Kidney (tissue), 14 donors: ENCODE measurements around the gene RTP3. TPM values are rescaled to one million over a fixed set of nuclear protein-coding genes. Genes with fewer than 3 reads are reported as not detected.

Experiments
- DNase-seq, 5 donors: peaks; one replicate each; pipeline ENCODE4 v3.0.0-alpha.2; 2013 to 2020
- FAIRE-seq: peaks from 2 replicates; lab custom pipeline; 2012; peaks lifted over from hg19 to GRCh38; lab: Jason Lieb, UNC
- H3K27ac ChIP-seq, 2 donors: one replicate each; pipeline ENCODE4 v1.7.0; 2013; ENCODE audit warnings: low read depth in 2 of 2, low read length in 2 of 2, inconsistent platforms in 1 of 2
- H3K27me3 ChIP-seq: one replicate; pipeline ENCODE4 v1.7.1; 2013; ENCODE audit warnings: low read length, inconsistent platforms; ENCODE audit not compliant: control insufficient read depth, insufficient read depth
- H3K36me3 ChIP-seq, 3 donors: one replicate each; pipeline versions ENCODE4 v1.7.0 to v1.7.1; 2013; ENCODE audit warnings: low read length in 3 of 3, control low read depth in 1 of 3, inconsistent platforms in 1 of 3; ENCODE audit not compliant: insufficient read depth in 3 of 3, control insufficient read depth in 2 of 3
- H3K4me1 ChIP-seq, 3 donors: one replicate each; pipeline versions ENCODE4 v1.7.0 to v1.7.1; 2013; ENCODE audit warnings: low read length in 3 of 3, inconsistent platforms in 1 of 3, low read depth in 1 of 3; ENCODE audit not compliant: control insufficient read depth in 2 of 3, insufficient read depth in 2 of 3
- H3K4me3 ChIP-seq, 3 donors: one replicate each; pipeline versions ENCODE4 v1.7.0 to v1.8.1; 2013; ENCODE audit warnings: low read length in 3 of 3, control low read depth in 1 of 3, inconsistent platforms in 1 of 3
- H3K9ac ChIP-seq, 3 donors: one replicate each; pipeline versions ENCODE4 v1.7.0 to v1.7.1; 2013; ENCODE audit warnings: low read length in 3 of 3, control low read depth in 1 of 3, inconsistent platforms in 1 of 3
- H3K9me3 ChIP-seq, 3 donors: one replicate each; pipeline versions ENCODE4 v1.7.0 to v1.7.1; 2013; ENCODE audit warnings: low read length in 3 of 3, control low read depth in 1 of 3, inconsistent platforms in 1 of 3; ENCODE audit not compliant: control insufficient read depth in 2 of 3, insufficient read depth in 1 of 3
- intact Hi-C: fragments of 100-400 bp; cut with DNase I; formaldehyde crosslinking; loops from one replicate; pipeline ENCODE4 v1.11.1; 2022
- polyA plus RNA-seq: library from polyadenylated mRNA; stranded (reverse); fragments of 350-450 nt; fragmentation: Illumina TruSeq; extraction: RNeasy Lipid Tissue Mini Kit (QIAGEN cat#74804); gene quantifications from one replicate; pipeline ENCODE4 v1.2.3, GENCODE V29; 2014; ENCODE audit warnings: low read depth, low replicate concordance; ENCODE audit not compliant: insufficient read depth
- total RNA-seq: library from RNA; stranded (reverse); fragmentation: NEBNext Ultra II Directional; extraction: Animal tissue kit (Norgen Biotek cat#: 25700); gene quantifications from one replicate; pipeline ENCODE4 v1.2.1, GENCODE V29; 2021
- TF ChIP-seq, protein P1 (sequence below): IDR thresholded peaks from 3 replicates; pipeline ENCODE4 v1.5.1; 2012; ENCODE audit warnings: mild to moderate bottlenecking, moderate library complexity, borderline replicate concordance; ENCODE audit not compliant: insufficient read depth; ENCODE audit errors: extremely low read depth
- donor health status: control.
- donor health status: control.
- donor health status: control.
- donor health status: control.
- donor health status: control.
- donor health status: DM: yes; HTN: yes; CAD: no.
- donor health status: Normal renal cell carcinoma (clear cell type).

RTP3 gene
- total and polyA plus RNA-seq, 2 donors from 2014 or later, result 0.30 TPM; not detected in 1

- Histone ChIP-seq H3K9ac (no peak overlapping the region), H3K4me1 (no peaks in the 10 kb centered on the region), H3K27me3 (no peaks in the 10 kb centered on the region), H3K27ac (no peak overlapping the region), H3K36me3 (no peaks in the 10 kb centered on the region), H3K4me3 (no peak overlapping the region), H3K9me3 (no peaks in the 10 kb centered on the region)
- no peak for DNase-seq
- intact Hi-C loops, result no loop called here
- TF ChIP-seq, protein P1, sequence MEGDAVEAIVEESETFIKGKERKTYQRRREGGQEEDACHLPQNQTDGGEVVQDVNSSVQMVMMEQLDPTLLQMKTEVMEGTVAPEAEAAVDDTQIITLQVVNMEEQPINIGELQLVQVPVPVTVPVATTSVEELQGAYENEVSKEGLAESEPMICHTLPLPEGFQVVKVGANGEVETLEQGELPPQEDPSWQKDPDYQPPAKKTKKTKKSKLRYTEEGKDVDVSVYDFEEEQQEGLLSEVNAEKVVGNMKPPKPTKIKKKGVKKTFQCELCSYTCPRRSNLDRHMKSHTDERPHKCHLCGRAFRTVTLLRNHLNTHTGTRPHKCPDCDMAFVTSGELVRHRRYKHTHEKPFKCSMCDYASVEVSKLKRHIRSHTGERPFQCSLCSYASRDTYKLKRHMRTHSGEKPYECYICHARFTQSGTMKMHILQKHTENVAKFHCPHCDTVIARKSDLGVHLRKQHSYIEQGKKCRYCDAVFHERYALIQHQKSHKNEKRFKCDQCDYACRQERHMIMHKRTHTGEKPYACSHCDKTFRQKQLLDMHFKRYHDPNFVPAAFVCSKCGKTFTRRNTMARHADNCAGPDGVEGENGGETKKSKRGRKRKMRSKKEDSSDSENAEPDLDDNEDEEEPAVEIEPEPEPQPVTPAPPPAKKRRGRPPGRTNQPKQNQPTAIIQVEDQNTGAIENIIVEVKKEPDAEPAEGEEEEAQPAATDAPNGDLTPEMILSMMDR, result no peak
- no peak for FAIRE-seq
Observed at GRCh38 chr3:46471371-46471914, 26.3 kb upstream of the RTP3 start.

GRCh38 chr3:46472736-46473135 lies 25.0 kb upstream of the RTP3 start:
- Histone ChIP-seq H3K4me3 (no peak overlapping the region), H3K9me3 (no peaks in the 10 kb centered on the region), H3K4me1 (no peaks in the 10 kb centered on the region), H3K27ac (no peak overlapping the region), H3K27me3 (peaks cover 2% of the 10 kb centered on the region), H3K36me3 (no peaks in the 10 kb centered on the region), H3K9ac (no peak overlapping the region)
- intact Hi-C loops, result no loop called here
- DNase-seq, result no peak
- no peak for FAIRE-seq
- TF ChIP-seq, protein P1, result no peak

GRCh38 chr3:46477145-46477544 lies 20.6 kb upstream of the RTP3 start:
- no peak overlapping the region for H3K4me3 ChIP-seq
- TF ChIP-seq, protein P1, result no peak
- H3K9ac ChIP-seq, result no peak overlapping the region
- H3K9me3 ChIP-seq, result no peaks in the 10 kb centered on the region
- FAIRE-seq (no peak), DNase-seq (no peak)
- H3K36me3 ChIP-seq, result no peaks in the 10 kb centered on the region
- no peak overlapping the region for H3K27ac ChIP-seq
- intact Hi-C loops, result no loop called here
- H3K27me3 ChIP-seq, result peaks cover 2% of the 10 kb centered on the region
- peaks cover 0 to 5% (median 0%) of the 10 kb centered on the region in 3 donors for H3K4me1 ChIP-seq

DNA sequence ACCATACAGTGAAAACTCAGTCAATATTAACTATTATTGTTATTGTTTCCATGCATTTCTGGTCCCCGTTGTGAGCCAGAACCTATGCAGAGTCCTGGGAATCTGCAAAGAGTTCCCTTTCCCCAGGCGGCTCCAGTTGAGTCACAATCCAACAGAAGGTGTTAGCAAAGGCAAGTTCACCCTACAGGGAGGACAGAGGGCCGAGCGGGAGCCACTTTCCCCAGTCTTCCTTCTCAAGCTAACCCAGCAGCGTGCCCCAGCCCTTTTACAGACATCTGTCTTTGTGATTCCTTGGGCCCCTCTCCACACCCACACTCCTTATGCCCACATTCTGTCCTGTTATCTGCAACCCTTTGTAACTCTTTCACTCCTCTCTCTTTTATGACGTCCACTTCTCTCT lies 20.0 kb upstream of the RTP3 start:
- FAIRE-seq (no peak), DNase-seq (no peak)
- H3K9ac ChIP-seq, result no peak overlapping the region
- intact Hi-C loops, result no loop called here
- H3K9me3 ChIP-seq, result no peaks in the 10 kb centered on the region
- H3K4me1 ChIP-seq, result peaks cover 0 to 5% (median 0%) of the 10 kb centered on the region in 3 donors
- H3K27ac ChIP-seq, result no peak overlapping the region
- H3K4me3 ChIP-seq, result no peak overlapping the region
- H3K27me3 ChIP-seq, result peaks cover 2% of the 10 kb centered on the region
- no peaks in the 10 kb centered on the region for H3K36me3 ChIP-seq
- TF ChIP-seq, protein P1, result no peak
